HG03196 (cell line): ENCODE measurements around the gene HOMEZ.

ENCODE experiments used
- ATAC-seq: cut with Tn5 transposase; IDR thresholded peaks from one replicate; pipeline ENCODE4 v1.9.1; 2021; ENCODE audit not compliant: unreplicated experiment

The HOMEZ gene

GRCh38 chr14:23307687-23308644, 22.0 kb upstream of the HOMEZ start:
- ATAC-seq: no peak

GRCh38 chr14:23307146-23307530, 21.2 kb upstream of the HOMEZ start:
- no peak for ATAC-seq

DNA sequence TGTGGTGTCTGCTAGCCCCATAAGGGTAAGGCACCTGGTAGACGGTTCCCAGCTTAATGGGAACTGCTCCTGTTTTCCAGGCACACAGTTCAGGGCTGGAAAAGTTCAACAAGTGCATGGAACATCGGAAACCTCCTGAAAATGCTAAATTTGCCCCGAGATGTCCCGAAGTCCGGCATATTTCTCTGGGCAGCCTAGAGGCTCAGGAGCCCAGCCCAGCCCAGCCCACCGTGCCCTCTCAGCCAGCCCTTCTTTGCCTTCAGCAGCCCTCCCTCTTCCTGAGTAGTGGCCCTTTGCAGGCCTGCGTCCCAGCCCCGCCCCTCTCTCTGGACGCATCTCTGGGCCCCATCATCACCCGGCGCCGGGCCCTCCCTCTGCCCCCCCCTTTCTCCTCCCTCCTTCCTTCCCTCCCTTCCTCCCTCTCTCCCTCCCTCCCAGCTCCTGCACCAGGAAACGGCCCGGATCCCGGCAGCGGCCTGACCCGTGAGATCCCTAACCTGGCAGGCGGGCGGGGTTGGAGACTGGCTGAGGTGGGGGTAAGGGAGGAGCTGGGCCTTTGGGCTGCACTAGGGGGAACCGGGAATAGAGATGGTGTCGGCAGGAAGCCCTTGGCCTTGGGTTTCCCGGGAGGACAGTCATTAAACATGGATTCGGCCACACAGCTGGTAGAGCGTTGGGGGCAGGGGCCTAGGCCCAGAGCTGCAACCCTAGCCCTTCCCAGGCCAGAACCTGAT, 20.6 kb upstream of the HOMEZ start, which contains the start of gene BCL2L2:
BCL2L2 (plus strand) TSS at position 422 of the 734 bp plus-strand sequence. CDS start 935 bp downstream, outside the sequence.
- ATAC-seq: no peak

- ATAC-seq: peak; percentile 26
These were observed 16.6 kb upstream of the HOMEZ start, which contains the start of gene PPP1R3E for GRCh38 chr14:23302290-23303225. TSS of gene PPP1R3E (minus strand) at chr14:23302859. CDS start at chr14:23302576, 283 bp downstream.

DNA sequence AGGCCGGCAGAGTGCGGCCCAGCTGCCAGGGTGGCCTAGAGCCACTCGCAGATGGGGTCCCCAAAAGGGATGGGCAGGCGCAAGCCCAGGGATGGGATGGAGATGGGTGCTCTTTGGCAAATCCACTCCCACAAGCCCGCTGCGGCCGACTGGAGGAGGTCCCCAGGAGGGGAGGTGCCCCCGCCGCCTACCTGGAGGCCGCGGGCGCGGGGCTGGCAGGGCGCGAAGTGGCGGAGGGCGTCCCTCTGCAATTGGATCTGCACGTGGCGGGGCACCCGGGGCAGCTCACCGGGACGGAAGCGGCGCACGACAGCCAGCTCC, 16.0 kb upstream of the HOMEZ start:
- ATAC-seq: peak; percentile 12

DNA sequence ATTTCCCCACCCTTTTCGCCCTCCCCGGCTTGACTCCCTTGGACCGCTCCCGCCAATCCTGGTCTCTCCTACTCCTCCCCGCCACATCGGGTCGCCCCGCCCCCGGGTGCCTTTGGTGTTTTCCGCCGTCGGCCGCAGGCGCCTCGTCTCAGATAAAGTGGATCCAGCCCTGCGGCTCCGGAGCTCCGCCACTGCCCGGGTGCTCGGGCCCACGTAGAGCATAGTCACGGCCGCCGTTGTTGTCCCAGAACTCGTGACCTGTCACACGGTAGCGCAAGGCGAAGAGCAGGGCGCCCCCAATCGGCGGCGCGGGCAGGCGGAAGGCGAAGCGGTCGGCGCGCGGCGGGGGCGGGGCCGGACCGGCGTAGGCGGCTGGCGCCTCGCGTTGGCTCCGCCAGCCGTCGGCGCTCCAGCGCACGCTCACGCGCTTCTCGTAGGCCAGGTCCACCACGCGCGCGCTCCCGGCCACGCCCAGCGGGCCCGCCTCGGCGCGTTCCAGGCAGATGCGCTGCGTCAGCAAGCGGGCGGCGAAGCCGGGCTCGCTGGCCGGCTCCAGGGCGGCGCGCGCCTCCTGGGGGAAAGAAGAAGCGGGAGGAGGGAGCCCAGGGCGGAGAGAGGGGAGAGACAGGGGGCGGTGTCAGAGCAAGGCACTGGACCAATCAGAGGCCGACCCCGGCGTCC, 15.5 kb upstream of the HOMEZ start:
- ATAC-seq: peak; percentile 79

DNA sequence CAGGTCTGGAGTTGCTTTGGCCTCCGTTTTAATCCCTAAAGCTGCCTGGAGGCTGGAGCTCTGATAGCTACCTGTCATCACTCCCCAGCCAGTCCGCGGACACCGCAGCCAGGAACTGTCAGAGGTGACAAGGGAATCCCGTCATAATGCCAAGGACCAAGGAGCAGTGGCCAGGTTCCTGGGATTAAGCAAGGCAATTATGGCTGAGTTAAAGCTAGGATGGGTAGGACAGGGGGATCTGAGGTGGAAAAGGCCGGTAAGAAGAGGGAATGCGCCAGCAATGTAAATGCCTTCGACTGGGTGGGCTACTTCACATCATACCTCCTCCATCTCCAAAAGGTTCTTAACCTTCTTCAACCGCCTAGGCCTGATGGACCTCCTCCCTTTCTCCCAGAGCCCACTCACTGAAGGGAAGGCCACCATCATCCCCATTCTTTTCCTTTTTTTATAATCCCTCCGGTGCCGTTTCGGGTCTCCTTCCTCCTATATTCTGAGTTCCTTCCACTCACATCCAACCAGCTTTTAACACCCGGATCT, 14.8 kb upstream of the HOMEZ start:
- ATAC-seq: no peak

DNA sequence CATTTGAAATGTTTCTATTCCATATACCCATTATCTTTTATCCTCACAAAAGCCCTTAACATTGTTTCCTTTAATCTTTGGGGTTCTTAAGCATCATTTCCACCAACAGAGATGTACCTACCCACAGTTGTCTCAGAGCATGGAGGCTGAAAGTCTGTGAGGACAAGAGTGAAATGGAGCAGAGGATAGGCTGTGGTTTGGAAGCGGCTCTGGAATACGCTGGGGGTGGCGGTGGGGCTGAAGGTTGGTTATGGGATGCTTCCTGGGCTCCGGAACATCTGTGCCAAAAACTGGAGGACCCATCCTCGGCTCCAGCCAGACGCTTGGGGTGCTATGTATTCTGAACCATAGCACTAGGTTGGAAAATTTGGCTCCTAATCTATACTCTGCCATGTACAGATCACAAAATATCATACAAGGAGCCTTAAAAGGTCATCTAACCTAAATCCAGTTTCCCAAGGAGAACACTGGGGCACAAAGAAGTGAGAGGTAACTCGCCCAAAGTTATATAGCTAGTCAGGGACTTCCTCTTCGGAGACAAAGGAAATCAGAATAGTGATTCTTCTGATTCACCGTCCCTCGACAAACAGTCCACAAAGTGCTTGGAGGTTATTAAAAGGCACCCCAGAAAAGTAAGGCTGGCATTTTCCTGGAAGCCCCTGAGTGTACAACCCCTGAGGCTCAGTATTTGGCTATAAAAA, 14.2 kb upstream of the HOMEZ start:
- ATAC-seq: no peak

DNA sequence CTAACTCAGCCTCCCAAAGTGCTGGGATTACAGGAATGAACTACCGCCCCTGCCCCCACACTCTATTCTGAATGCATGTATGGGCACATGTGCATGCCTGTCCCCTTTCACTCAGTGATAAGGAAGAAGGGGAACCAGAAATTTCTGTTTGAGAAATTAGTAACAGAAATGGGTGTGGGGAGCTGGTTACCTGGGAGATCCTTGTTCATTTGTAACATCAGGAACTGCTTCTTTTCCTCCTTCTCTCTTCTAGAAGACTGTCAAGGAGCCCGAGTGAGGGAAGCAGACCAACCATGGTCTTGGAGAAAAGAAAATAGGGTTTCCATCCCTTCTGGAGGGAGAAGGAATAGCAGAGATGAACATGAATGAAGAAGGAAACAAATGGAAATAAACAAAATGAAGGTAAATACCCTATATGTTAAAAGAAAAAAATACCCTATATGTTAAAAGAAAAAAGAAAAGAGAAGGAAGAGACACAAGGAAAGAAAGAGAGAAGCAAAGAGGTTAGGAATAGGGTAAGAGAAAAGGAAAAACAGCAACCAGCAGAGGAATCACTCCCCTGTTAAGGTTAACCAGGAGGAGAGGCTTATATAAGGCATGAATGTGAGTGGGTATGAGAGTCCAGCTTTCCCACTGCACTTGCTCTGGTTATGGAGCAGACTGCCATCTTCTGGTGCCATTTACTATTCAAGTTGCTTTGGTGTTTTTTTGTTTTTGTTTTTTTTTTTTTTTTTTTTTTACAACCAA, 13.5 kb upstream of the HOMEZ start:
- no peak for ATAC-seq

GRCh38 chr14:23297611-23298277, 11.8 kb upstream of the HOMEZ start:
- ATAC-seq: no peak

DNA sequence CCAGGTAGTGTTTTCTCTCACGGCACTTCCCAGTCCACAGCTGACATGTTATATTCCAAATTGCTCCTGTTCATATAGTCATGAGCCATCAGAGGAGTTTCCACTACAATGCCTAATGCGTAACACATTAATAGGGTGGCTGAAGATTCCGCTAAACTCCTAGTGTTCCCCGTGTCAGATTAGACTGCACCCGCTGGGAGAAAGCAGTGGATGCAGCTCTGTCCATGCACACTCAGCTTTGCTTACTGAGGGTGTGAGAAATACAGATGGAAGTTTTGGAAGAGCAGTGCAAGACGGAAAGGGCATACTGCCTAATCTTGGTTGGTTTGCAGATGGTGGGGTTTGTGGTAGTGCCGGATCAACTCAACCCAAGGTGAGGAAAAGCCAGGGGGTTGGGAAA, 11.2 kb upstream of the HOMEZ start:
- ATAC-seq: no peak

DNA sequence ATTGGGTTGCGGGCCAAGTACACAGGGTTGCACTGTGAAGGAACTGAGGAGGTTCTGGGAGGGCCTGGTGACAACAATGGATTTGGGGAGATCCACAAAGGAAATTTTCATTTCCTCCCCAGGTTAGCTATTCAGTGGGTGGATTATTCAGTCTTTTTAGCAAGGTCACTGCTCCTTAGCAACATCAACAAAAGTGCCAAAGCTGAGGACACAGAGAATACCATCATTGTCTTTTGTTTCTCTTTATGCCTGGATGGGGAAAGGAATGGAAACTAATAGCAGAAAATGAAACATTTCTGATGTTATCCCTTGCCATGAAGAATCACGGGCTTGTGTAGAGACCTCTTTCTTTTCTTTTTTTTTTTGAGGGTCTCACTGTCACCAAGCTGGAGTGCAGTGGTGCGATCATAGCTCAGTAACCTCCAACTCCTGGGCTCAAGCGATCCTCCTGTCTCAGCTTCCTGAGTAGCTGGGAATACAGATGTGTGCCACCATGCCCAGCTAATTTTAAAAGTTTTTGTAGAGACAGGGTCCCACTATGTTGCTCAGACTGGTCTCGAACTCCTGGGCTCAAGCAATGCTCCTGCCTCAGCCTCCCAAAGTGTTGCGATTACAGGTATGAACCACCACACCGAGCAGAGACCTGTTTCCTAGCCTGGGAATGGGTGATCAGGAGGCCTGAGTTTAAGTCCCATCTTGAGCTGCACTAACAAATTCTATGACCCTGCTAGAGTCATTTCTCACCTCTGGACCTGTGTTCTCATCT, 10.3 kb upstream of the HOMEZ start:
- no peak for ATAC-seq

DNA sequence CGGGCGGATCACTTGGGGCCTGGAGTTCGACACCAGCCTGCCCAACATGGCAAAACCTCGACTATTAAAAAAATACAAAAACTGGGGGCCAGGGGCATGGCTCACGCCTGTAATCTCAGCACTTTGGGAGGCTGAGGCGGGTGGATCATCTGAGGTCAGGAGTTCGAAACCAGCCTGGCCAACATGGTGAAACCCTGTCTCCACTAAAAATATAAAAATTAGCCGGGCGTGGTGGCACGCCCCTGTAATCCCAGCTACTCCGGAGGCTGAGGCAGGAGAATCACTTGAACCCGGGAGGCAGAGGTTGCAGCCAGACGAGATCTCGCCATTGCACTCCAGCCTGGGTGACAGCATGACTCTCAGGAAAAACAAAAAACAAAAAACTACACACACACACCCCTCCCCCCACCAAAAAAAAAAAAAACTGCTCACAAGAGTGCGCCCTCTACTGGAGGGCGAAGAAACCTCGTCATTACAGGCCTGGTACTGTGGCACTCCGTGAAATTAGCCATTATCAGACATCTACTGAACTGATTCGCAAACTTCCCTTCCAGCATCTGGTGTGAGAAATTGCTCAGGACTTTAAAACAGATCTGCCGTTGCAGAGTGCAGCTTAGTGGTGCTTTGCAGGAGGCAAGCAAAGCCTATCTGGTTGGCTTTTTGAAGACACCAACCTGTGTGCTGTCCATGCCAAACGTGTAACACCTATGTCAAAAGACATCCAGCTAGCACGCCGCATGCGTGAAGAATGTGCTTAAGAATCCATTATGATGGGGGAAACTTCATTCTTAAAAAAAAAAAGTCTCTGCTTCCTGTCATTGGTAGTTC, 9.0 kb upstream of the HOMEZ start:
- no peak for ATAC-seq

GRCh38 chr14:23286902-23287479, 1.1 kb upstream of the HOMEZ start:
- no peak for ATAC-seq

GRCh38 chr14:23285530-23286019, 357 bp downstream of the HOMEZ start:
- peak; percentile 21 for ATAC-seq
